Upper lobe of right lung (tissue), 1 donor: ENCODE data around the gene SNX7. TPM values are rescaled to one million over a fixed set of nuclear protein-coding genes. Genes with fewer than 3 reads are reported as not detected.

ENCODE experiments used
- ATAC-seq: fragments of 200-7000 bp; cut with Tn5 transposase; one replicate; pipeline ENCODE4 v1.9.1; 2020; ENCODE audit warnings: mild to moderate bottlenecking, moderate library complexity
- DNase-seq: peaks from one replicate; pipeline ENCODE4 v3.0.0-alpha.2; 2020
- H3K27ac ChIP-seq: fragments of 200-600 bp; one replicate; pipeline ENCODE4 v1.8.0; 2022
- H3K27me3 ChIP-seq: fragments of 200-600 bp; one replicate; pipeline ENCODE4 v1.8.0; 2022; ENCODE audit warnings: mild to moderate bottlenecking
- H3K36me3 ChIP-seq: fragments of 200-600 bp; one replicate; pipeline ENCODE4 v1.8.0; 2022
- H3K4me1 ChIP-seq: fragments of 200-600 bp; one replicate; pipeline ENCODE4 v1.8.0; 2022
- H3K4me3 ChIP-seq: fragments of 200-600 bp; one replicate; pipeline ENCODE4 v1.8.0; 2022; ENCODE audit warnings: mild to moderate bottlenecking
- H3K9me3 ChIP-seq: fragments of 200-600 bp; one replicate; pipeline ENCODE4 v1.8.0; 2022
- CTCF ChIP-seq: fragments of 200-600 bp; IDR thresholded peaks from one replicate; pipeline ENCODE4 v1.8.0; 2022; ENCODE audit warnings: antibody characterized with exemption
- intact Hi-C: fragments of 100-400 bp; cut with DNase I; formaldehyde crosslinking; loops from one replicate; pipeline ENCODE4 v1.11.0; 2022
- total RNA-seq: library from RNA; stranded (reverse); fragmentation: NEBNext Ultra II Directional; extraction: Animal tissue kit (Norgen Biotek cat#: 25700); gene quantifications from one replicate; pipeline ENCODE4 v1.2.1, GENCODE V29; 2021
- donor health status: DM: no; HTN: yes; CAD: no; lungs with severe emphysema.

SNX7 gene
- total RNA-seq, 1 donor from 2014 or later, result 14.8 TPM

- Histone ChIP-seq H3K27ac (no peak overlapping the region), H3K36me3 (no peaks in the 10 kb centered on the region), H3K9me3 (no peaks in the 10 kb centered on the region), H3K4me1 (no peaks in the 10 kb centered on the region), H3K27me3 (no peaks in the 10 kb centered on the region), H3K4me3 (no peak overlapping the region)
- intact Hi-C loops, result no loop called here
- TF ChIP-seq CTCF, result no peak
- no peak for DNase-seq
- no peak for ATAC-seq
Observed at GRCh38 chr1:98653123-98653522, 8.4 kb upstream of the SNX7 start.

- intact Hi-C loops, result no loop called here
- no peaks in the 10 kb centered on the region for H3K36me3 ChIP-seq
- no peaks in the 10 kb centered on the region for H3K27me3 ChIP-seq
- H3K4me3 ChIP-seq, result no peak overlapping the region
- H3K4me1 ChIP-seq, result peaks cover 11% of the 10 kb centered on the region
- H3K9me3 ChIP-seq, result no peaks in the 10 kb centered on the region
- DNase-seq (no peak), ATAC-seq (no peak)
- no peak for TF ChIP-seq CTCF
- no peak overlapping the region for H3K27ac ChIP-seq
Observed at GRCh38 chr1:98659879-98660278, 1.6 kb upstream of the SNX7 start.

- Histone ChIP-seq H3K9me3 (no peaks in the 10 kb centered on the region), H3K4me3 (peak overlapping the region; percentile 66), H3K27me3 (no peaks in the 10 kb centered on the region), H3K27ac (peak overlapping the region; percentile 64), H3K4me1 (peaks cover 11% of the 10 kb centered on the region), H3K36me3 (no peaks in the 10 kb centered on the region)
- DNase-seq, result no peak
- TF ChIP-seq CTCF, result no peak
- intact Hi-C loops, result no loop called here
- no peak for ATAC-seq
Observed at GRCh38 chr1:98660940-98661543, 479 bp upstream of the SNX7 start.

- no peaks in the 10 kb centered on the region for H3K9me3 ChIP-seq
- H3K27ac ChIP-seq, result peak overlapping the region; percentile 79
- intact Hi-C loops, result no loop called here
- no peaks in the 10 kb centered on the region for H3K36me3 ChIP-seq
- peak overlapping the region; percentile 66 for H3K4me3 ChIP-seq
- DNase-seq (no peak), ATAC-seq (no peak)
- no peaks in the 10 kb centered on the region for H3K27me3 ChIP-seq
- TF ChIP-seq CTCF, result no peak
- H3K4me1 ChIP-seq, result peaks cover 11% of the 10 kb centered on the region
Observed at GRCh38 chr1:98662356-98662670, 792 bp downstream of the SNX7 start.

- TF ChIP-seq CTCF, result no peak
- no peaks in the 10 kb centered on the region for H3K36me3 ChIP-seq
- ATAC-seq, result no peak
Observed at GRCh38 chr1:98668733-98669132, 7.2 kb downstream of the SNX7 start.

More at GRCh38 chr1:98668733-98669132, 7.2 kb downstream of the SNX7 start:
- Histone ChIP-seq H3K27ac (no peak overlapping the region), H3K27me3 (no peaks in the 10 kb centered on the region), H3K9me3 (no peaks in the 10 kb centered on the region), H3K4me1 (no peaks in the 10 kb centered on the region), H3K4me3 (no peak overlapping the region)
- intact Hi-C loops, result no loop called here
- no peak for DNase-seq
